Measurements from ENCODE around the gene FBXO11. TPM values are rescaled to one million over a fixed set of nuclear protein-coding genes. Genes with fewer than 3 reads are reported as not detected.

FBXO11 gene
- total RNA-seq (2022) (57.2 and 60.5 TPM in 2 replicates), Bru-seq, nascent RNA (percentile 89 among the genes with signal in this experiment), BruChase-seq, experiment 1, labeled RNA remaining after a 2-hour chase (percentile 85 among the genes with signal in this experiment), BruChase-seq, experiment 2, labeled RNA remaining after a 6-hour chase (percentile 83 among the genes with signal in this experiment)
- long read RNA-seq, full-length matches to known transcripts, result 14 of 73 reads
- long read RNA-seq, partial matches to known transcripts, result 7 of 73 reads
- long read RNA-seq, other reads (novel, unspliced or antisense), result 52 of 73 reads

DNA sequence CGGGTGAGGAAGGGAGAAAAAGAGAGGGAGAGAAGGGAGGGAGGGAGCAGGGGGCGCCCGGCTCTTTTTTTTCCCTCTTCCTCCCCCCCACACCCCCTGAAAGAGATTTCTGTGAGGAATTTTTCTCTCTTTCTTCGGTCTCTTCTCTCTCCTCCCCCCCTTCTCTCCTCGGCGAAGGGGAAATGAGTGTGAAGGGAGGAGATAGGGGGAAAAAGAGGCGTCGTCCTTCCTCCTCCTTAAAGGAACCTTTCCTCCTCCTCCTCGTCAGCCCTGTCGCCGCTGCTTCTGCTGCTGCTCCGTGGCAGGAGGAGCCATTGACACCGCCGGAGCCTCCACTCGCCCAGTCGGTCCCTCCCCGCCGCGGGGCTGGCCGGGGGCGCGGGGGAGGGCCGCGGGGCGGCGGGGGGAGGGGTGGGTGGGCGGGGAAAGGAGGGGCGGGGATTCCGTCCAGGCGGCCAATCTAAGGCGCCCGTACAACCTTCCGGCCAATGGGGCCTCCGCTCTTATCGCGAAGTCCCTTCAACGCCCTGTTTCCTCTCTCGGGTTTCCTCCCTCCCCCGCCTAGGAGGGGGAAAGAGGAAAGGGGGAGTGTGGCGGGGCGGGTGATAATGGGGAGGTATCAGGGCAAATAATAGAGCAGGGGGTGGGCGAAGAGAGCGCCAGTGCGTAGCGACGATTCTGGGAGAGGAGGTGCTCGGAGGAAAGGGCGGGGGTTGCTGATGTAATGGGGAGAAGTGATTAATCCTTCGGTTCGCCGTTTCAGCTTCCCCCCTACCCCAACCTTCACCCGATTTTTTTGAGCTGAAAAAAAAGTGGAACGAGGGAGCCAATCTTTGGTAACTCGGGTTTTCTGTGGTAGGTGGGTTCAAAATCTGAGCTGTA is at the start of gene FBXO11:
Gene FBXO11, minus strand, starts transcription at position 342 of the 882 bp plus-strand sequence. CDS start 778 bp downstream, outside the sequence.
- intact Hi-C loops (cut with micrococcal nuclease; ENCODE audit: unreplicated experiment), result loop anchor here (1.0 to 5.0 kb wide), 6 partner anchors 49 to 516 kb away; partner anchors contain the start of gene MSH6
- peaks cover 6% of the 10 kb centered on the region for H3K4me1 ChIP-seq
- H3K27ac Mint-ChIP-seq (ENCODE audit: unreplicated experiment), result peak within 1 kb of the TSS; percentile 95
- BruUV-seq (replicated peaks), result no TSS peak
- peaks cover 24% of the 10 kb centered on the region for H3K36me3 Mint-ChIP-seq (ENCODE audit: insufficient read depth, unreplicated experiment)
- DNase-seq, result peak; percentile 97 to 99
- ChIA-PET POLR2A (interaction anchor here (0.6 kb wide), 1 partner anchor 119 kb away, joined by 3 read pairs; no protein-coding TSS in a partner anchor), CTCF (interaction anchor here (0.6 to 1.2 kb wide), 3 partner anchors 47 to 201 kb away, joined by 3 to 5 read pairs (median 3); no protein-coding TSS in a partner anchor)
- H3K9me3 ChIP-seq, result no peaks in the 10 kb centered on the region
- no peaks in the 10 kb centered on the region for H3K36me3 ChIP-seq (ENCODE audit: control insufficient read depth, insufficient read depth, low read length)
- no peaks in the 10 kb centered on the region for H3K9me3 Mint-ChIP-seq (ENCODE audit: unreplicated experiment)
- TF ChIP-seq, protein P1, sequence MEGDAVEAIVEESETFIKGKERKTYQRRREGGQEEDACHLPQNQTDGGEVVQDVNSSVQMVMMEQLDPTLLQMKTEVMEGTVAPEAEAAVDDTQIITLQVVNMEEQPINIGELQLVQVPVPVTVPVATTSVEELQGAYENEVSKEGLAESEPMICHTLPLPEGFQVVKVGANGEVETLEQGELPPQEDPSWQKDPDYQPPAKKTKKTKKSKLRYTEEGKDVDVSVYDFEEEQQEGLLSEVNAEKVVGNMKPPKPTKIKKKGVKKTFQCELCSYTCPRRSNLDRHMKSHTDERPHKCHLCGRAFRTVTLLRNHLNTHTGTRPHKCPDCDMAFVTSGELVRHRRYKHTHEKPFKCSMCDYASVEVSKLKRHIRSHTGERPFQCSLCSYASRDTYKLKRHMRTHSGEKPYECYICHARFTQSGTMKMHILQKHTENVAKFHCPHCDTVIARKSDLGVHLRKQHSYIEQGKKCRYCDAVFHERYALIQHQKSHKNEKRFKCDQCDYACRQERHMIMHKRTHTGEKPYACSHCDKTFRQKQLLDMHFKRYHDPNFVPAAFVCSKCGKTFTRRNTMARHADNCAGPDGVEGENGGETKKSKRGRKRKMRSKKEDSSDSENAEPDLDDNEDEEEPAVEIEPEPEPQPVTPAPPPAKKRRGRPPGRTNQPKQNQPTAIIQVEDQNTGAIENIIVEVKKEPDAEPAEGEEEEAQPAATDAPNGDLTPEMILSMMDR (IDR thresholded peaks at IDR 0.05; ENCODE audit: insufficient read depth in 1 of 2, low read depth in 1 of 2, low read length in 1 of 2, severe bottlenecking in 1 of 2, unreplicated experiment in 1 of 2), result peak in 1 of 2 experiments; percentile 62
- H3K4me1 Mint-ChIP-seq (ENCODE audit: low read depth, unreplicated experiment), result peaks cover 10% of the 10 kb centered on the region
- no peaks in the 10 kb centered on the region for H3K27me3 Mint-ChIP-seq (ENCODE audit: insufficient read depth, unreplicated experiment)
- H3K4me3 ChIP-seq (ENCODE audit: low read depth, low read length), result peak within 1 kb of the TSS; percentile 68
- H3K27me3 ChIP-seq (replicated peaks; ENCODE audit: control insufficient read depth, insufficient read depth, low read length), result no peaks in the 10 kb centered on the region
- peak within 1 kb of the TSS; percentile 93 for H3K4me3 Mint-ChIP-seq (ENCODE audit: unreplicated experiment)

DNA sequence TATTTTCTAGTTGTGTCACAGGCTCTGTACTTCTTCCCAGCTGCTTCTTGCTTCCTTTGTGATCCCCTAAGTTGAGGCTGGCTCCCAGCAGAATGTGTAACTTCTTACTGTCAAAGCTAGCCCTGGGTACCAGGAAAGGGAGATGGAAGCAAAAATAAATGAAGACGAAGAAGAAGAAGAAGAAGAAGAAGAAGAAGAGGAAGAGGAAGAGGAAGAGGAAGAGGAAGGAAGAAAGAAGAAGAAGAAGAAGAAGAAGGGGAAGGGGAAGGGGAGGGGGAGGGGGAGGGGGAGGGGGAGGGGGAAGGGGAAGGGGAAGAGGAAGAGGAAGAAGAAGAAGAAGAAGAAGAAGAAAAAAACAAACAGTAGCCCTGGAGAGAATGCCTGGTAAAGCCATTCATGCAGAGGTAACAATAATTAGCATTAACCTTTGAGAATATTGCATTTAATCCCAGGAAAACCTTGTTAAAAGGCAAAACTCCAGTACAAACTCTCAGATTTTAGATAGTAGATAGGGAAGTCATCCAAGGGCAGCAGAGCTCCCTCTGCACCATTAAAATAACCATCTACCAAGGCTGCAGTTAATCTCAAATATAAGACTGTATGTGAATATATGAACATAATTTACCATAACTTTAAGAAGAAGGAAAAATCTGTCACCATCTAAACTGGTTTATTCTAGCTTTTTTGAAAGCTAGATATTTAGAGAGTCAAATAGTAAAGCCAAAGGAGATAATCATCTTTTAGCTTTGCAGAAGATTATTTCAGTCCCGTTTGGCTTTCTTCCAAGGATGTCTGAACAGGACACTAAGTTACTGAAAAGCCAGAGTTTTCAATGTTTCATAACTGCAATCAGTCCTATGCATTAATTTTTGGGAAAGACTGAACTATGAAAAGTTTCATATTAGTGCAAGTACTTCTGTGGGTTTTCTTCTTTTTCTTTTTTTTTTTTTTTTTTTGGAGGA is 44.3 kb upstream of the FBXO11 start:
- Histone ChIP-seq H3K4me3 (ENCODE audit: low read depth, low read length) (no peak overlapping the region), H3K9me3 (no peaks in the 10 kb centered on the region), H3K27me3 (replicated peaks; ENCODE audit: control insufficient read depth, insufficient read depth, low read length) (no peaks in the 10 kb centered on the region), H3K4me1 (no peaks in the 10 kb centered on the region), H3K36me3 (ENCODE audit: control insufficient read depth, insufficient read depth, low read length) (no peaks in the 10 kb centered on the region)
- no peak for DNase-seq
- no TSS peak for BruUV-seq (replicated peaks)
- no peaks in the 10 kb centered on the region for H3K36me3 Mint-ChIP-seq (ENCODE audit: insufficient read depth, unreplicated experiment)
- H3K4me1 Mint-ChIP-seq (ENCODE audit: low read depth, unreplicated experiment), result no peaks in the 10 kb centered on the region
- intact Hi-C loops (cut with micrococcal nuclease; ENCODE audit: unreplicated experiment), result no loop called here
- H3K27me3 Mint-ChIP-seq (ENCODE audit: insufficient read depth, unreplicated experiment), result peaks cover 9% of the 10 kb centered on the region
- POLR2A ChIA-PET, result no interaction called here
- H3K27ac Mint-ChIP-seq (ENCODE audit: unreplicated experiment), result no peak overlapping the region
- no peaks in the 10 kb centered on the region for H3K9me3 Mint-ChIP-seq (ENCODE audit: unreplicated experiment)
- CTCF ChIA-PET, result interaction anchor here (0.6 kb wide), 1 partner anchor 249 kb away, joined by 4 read pairs; no protein-coding TSS in a partner anchor
- TF ChIP-seq, protein P1 (IDR thresholded peaks at IDR 0.05; ENCODE audit: insufficient read depth in 1 of 2, low read depth in 1 of 2, low read length in 1 of 2, severe bottlenecking in 1 of 2, unreplicated experiment in 1 of 2), result no peak
- H3K4me3 Mint-ChIP-seq (ENCODE audit: unreplicated experiment), result no peak overlapping the region

All from Caco-2 (cell line).